GM06990 (cell line): ENCODE measurements around the gene ELL.
A peak's percentile ranks its signal among the peaks of the same experiment; 100 is the strongest.

Source experiments
- DNase-seq: peaks from one replicate; pipeline ENCODE4 v3.0.0-alpha.2; 2011; ENCODE audit not compliant: insufficient read length; ENCODE audit errors: extremely low read depth
- H3K27me3 ChIP-seq: replicated peaks from 2 replicates; pipeline ENCODE4 v1.6.0; 2011; ENCODE audit warnings: low read length; ENCODE audit not compliant: control insufficient read depth, insufficient read depth
- H3K36me3 ChIP-seq: 2 replicates; pipeline ENCODE4 v1.5.1; 2011; ENCODE audit warnings: low read length; ENCODE audit not compliant: control insufficient read depth, insufficient read depth
- H3K4me3 ChIP-seq: replicated peaks from 2 replicates; pipeline ENCODE4 v1.5.1; 2011; ENCODE audit warnings: low read depth, mild to moderate bottlenecking, control low read depth, low read length
- CTCF ChIP-seq: IDR thresholded peaks from 2 replicates; pipeline ENCODE4 v1.5.1; 2011; ENCODE audit warnings: low read length, control low read depth, mild to moderate bottlenecking, inconsistent platforms; ENCODE audit not compliant: insufficient read depth, poor library complexity, severe bottlenecking

Gene ELL

GRCh38 chr19:18496167-18496979 lies 25.5 kb downstream of the ELL start:
- Histone ChIP-seq H3K27me3 (no peaks in the 10 kb centered on the region), H3K4me3 (no peak overlapping the region), H3K36me3 (peaks cover 1% of the 10 kb centered on the region)
- no peak for DNase-seq
- TF ChIP-seq CTCF = peak; percentile 17

- Histone ChIP-seq H3K27me3 (no peaks in the 10 kb centered on the region), H3K36me3 (no peaks in the 10 kb centered on the region; the same call in 1 of the 2 replicates), H3K4me3 (no peak overlapping the region)
- TF ChIP-seq CTCF = no peak
- no peak for DNase-seq
Observed at GRCh38 chr19:18495204-18495911, 26.5 kb downstream of the ELL start.

GRCh38 chr19:18494267-18494607 lies 27.6 kb downstream of the ELL start:
- no peak overlapping the region for H3K4me3 ChIP-seq
- H3K36me3 ChIP-seq = no peaks in the 10 kb centered on the region; the same call in 1 of the 2 replicates
- no peak for DNase-seq
- no peaks in the 10 kb centered on the region for H3K27me3 ChIP-seq
- no peak for TF ChIP-seq CTCF

GRCh38 chr19:18493440-18494266 lies 28.2 kb downstream of the ELL start:
- H3K4me3 ChIP-seq = no peak overlapping the region
- no peak for DNase-seq
- no peaks in the 10 kb centered on the region; the same call in 1 of the 2 replicates for H3K36me3 ChIP-seq
- H3K27me3 ChIP-seq = no peaks in the 10 kb centered on the region
- TF ChIP-seq CTCF = no peak

- H3K36me3 ChIP-seq = peaks cover 3% of the 10 kb centered on the region
- TF ChIP-seq CTCF = no peak
- DNase-seq = no peak
Observed at GRCh38 chr19:18491995-18492953, 29.6 kb downstream of the ELL start.

More at GRCh38 chr19:18491995-18492953, 29.6 kb downstream of the ELL start:
- Histone ChIP-seq H3K27me3 (no peaks in the 10 kb centered on the region), H3K4me3 (no peak overlapping the region)
